ENCODE measurements around the gene BRD3OS. TPM values are rescaled to one million over a fixed set of nuclear protein-coding genes. Genes with fewer than 3 reads are reported as not detected.

Gene BRD3OS
- total and polyA plus RNA-seq, 12 donors = 14.7 to 70.6 (median 22.0) TPM

- Histone ChIP-seq H3K9me3 (replicated peaks in 1 of 3) (no peaks in the 10 kb centered on the region), H3K4me3 (no peak overlapping the region), H3K4me1 (replicated peaks in 1 of 2) (peaks cover 13 to 20% of the 10 kb centered on the region in 2 donors), H3K27me3 (no peaks in the 10 kb centered on the region), H3K27ac (no peak overlapping the region), H3K36me3 (replicated peaks in 1 of 2) (no peaks in the 10 kb centered on the region)
- TF ChIP-seq POLR2A (IDR thresholded peaks at IDR 0.05) = no peak
- TF ChIP-seq, protein P1, sequence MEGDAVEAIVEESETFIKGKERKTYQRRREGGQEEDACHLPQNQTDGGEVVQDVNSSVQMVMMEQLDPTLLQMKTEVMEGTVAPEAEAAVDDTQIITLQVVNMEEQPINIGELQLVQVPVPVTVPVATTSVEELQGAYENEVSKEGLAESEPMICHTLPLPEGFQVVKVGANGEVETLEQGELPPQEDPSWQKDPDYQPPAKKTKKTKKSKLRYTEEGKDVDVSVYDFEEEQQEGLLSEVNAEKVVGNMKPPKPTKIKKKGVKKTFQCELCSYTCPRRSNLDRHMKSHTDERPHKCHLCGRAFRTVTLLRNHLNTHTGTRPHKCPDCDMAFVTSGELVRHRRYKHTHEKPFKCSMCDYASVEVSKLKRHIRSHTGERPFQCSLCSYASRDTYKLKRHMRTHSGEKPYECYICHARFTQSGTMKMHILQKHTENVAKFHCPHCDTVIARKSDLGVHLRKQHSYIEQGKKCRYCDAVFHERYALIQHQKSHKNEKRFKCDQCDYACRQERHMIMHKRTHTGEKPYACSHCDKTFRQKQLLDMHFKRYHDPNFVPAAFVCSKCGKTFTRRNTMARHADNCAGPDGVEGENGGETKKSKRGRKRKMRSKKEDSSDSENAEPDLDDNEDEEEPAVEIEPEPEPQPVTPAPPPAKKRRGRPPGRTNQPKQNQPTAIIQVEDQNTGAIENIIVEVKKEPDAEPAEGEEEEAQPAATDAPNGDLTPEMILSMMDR (IDR thresholded peaks at IDR 0.05) = no peak
- intact Hi-C loops (cut with DNase I) = loop anchor here (2.0 kb wide), 2 partner anchors 200 to 202 kb away; no protein-coding TSS in a partner anchor
- 66 to 70% (median 69%) methylated on average over 16 to 17 of the region's 17 CpGs for WGBS, 4 donors
- DNase-seq = peak in 1 of 7 donors; percentile 38
Observed at GRCh38 chr9:133995012-133995896, 30.0 kb upstream of the BRD3OS start.

DNA sequence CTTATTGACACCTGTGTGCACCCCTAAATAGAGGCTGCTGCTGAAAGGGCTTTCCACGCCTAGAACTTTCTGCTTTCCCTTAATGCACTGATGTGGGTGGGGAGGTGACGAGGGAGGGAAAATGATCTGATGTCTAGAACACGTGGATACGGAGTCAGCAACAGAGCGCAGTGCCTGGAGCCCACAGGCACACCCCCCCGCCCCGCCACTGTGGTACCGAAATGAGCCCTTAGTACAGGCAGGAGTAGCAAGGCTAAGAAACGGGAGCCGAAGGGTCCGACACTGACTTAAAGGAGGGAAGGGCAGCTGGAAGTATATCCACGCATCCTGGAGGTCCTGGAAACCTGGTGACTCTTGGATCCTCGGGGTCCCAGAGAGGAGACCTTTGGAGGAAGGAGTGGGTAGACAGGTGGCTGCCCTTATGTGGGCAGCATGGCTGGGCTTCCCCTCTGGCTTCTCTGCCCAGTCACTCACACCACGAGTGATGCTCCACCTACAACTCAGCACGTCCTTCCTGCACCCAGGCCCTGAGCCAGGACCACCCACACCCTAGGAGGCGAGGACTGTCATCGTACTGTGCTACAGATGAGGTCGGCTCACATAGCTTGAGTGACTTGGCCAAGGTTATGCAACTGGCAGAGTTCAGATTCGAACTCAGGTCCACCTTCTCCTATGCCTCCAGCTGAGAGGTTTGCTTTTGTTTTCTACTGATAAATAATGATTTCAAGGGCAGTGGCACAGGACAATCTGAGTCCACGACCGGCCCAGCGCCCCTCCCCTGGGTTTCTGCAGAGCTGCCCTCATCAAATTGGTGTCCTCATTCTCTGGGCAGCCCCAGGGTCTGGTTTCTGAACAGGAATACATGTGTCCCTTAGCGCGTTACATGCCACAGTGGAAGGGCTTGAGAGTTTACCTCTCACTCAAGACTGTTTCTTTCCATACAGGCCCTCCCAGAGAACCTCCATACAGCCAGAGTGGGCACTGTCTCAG lies 28.5 kb upstream of the BRD3OS start:
- H3K9me3 ChIP-seq (replicated peaks in 1 of 3) = no peaks in the 10 kb centered on the region
- DNase-seq = no peak
- H3K27me3 ChIP-seq = no peaks in the 10 kb centered on the region
- intact Hi-C loops (cut with DNase I) = no loop called here
- peaks cover 7 to 12% of the 10 kb centered on the region in 2 donors for H3K4me1 ChIP-seq (replicated peaks in 1 of 2)
- no peak overlapping the region for H3K27ac ChIP-seq
- WGBS, 4 donors = 52 to 67% (median 60%) methylated on average over 20 to 24 of the region's 24 CpGs
- H3K36me3 ChIP-seq (replicated peaks in 1 of 2) = no peaks in the 10 kb centered on the region
- TF ChIP-seq, protein P1 (IDR thresholded peaks at IDR 0.05) = no peak
- TF ChIP-seq POLR2A (IDR thresholded peaks at IDR 0.05) = no peak
- H3K4me3 ChIP-seq = no peak overlapping the region

DNA sequence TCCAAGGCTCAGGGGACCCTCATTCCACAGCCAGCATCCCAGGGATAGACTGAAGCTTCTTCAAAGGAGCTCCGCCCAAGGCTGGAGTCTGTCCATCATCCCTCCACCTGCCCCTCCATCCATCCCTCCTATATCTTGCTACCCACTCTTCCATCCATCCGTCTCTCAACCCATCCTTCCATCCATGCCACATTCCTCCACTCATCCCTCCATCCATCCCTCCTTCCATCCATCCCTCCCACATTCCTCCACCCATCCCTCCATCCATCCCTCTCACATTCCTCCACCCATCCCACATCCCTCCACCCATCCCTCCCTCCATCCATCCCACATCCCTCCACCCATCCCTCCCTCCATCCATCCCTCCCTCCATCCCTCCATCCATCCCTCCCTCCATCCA lies 27.7 kb upstream of the BRD3OS start:
- TF ChIP-seq, protein P1 (IDR thresholded peaks at IDR 0.05) = no peak
- no peak for TF ChIP-seq POLR2A (IDR thresholded peaks at IDR 0.05)
- intact Hi-C loops (cut with DNase I) = no loop called here
- WGBS, 4 donors = 82 to 100% (median 86%) methylated on average over 2 of the region's 2 CpGs

More for the DNA sequence above, 27.7 kb upstream of the BRD3OS start:
- H3K27ac ChIP-seq = no peak overlapping the region
- no peaks in the 10 kb centered on the region for H3K27me3 ChIP-seq
- H3K36me3 ChIP-seq (replicated peaks in 1 of 2) = no peaks in the 10 kb centered on the region
- no peak overlapping the region for H3K4me3 ChIP-seq
- no peak for DNase-seq
- no peaks in the 10 kb centered on the region for H3K9me3 ChIP-seq (replicated peaks in 1 of 3)
- H3K4me1 ChIP-seq (replicated peaks in 1 of 2) = peaks cover 7 to 12% of the 10 kb centered on the region in 2 donors

All from adrenal gland (tissue), 12 donors.